LNCaP clone FGC (cell line): ENCODE results near the gene MKI67.

Experiments
- DNase-seq: peaks from one replicate; pipeline ENCODE4 v3.0.0-alpha.2; 2011; ENCODE audit warnings: low read depth
- H3K4me3 ChIP-seq: 2 replicates; pipeline ENCODE4 v1.5.1; 2011; ENCODE audit warnings: mild to moderate bottlenecking, low read depth, low read length, control low read depth
- TF ChIP-seq, protein P1 (sequence below): IDR thresholded peaks from 2 replicates; pipeline ENCODE4 v1.5.1; 2012; ENCODE audit warnings: mild to moderate bottlenecking; ENCODE audit not compliant: control insufficient read depth, insufficient read depth; ENCODE audit errors: extremely low read depth

Gene MKI67

DNA sequence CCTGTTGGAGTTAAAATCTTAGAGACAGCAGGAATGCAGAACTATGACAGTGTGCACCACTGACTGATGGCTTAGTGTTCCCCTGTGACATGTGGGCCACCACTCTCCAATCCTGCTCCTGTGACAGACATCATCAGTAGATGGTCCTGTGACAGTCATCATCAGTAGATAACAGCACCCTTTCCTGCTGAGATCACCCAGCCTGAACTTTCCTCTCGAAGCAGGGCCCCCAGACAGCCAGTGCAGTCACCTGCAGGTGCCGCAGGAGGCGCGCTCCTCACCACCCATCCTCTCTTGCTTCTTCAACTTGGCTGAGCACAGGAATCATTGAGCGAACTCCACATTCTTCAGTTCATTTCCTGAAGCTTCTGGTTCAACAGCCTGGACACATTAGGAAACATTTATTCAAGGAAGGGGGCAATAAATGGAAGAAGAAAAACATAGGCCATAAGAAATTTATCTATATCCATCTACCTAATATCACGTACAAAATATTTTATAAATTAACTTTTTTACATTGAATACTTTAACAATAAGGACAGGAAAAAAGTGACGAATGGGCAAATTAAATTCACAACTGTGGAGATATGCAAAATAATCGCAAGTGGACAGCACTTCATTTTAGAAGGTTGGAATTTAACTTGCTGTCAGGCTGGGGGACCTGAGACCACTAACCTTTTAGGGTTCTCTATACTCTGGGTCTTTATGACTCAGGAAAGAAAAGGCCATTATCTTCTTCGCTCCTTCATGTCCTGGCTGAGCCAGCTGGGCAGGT is 32.0 kb upstream of the MKI67 start:
- no peak overlapping the region for H3K4me3 ChIP-seq
- TF ChIP-seq, protein P1, sequence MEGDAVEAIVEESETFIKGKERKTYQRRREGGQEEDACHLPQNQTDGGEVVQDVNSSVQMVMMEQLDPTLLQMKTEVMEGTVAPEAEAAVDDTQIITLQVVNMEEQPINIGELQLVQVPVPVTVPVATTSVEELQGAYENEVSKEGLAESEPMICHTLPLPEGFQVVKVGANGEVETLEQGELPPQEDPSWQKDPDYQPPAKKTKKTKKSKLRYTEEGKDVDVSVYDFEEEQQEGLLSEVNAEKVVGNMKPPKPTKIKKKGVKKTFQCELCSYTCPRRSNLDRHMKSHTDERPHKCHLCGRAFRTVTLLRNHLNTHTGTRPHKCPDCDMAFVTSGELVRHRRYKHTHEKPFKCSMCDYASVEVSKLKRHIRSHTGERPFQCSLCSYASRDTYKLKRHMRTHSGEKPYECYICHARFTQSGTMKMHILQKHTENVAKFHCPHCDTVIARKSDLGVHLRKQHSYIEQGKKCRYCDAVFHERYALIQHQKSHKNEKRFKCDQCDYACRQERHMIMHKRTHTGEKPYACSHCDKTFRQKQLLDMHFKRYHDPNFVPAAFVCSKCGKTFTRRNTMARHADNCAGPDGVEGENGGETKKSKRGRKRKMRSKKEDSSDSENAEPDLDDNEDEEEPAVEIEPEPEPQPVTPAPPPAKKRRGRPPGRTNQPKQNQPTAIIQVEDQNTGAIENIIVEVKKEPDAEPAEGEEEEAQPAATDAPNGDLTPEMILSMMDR: no peak
- DNase-seq: no peak

DNA sequence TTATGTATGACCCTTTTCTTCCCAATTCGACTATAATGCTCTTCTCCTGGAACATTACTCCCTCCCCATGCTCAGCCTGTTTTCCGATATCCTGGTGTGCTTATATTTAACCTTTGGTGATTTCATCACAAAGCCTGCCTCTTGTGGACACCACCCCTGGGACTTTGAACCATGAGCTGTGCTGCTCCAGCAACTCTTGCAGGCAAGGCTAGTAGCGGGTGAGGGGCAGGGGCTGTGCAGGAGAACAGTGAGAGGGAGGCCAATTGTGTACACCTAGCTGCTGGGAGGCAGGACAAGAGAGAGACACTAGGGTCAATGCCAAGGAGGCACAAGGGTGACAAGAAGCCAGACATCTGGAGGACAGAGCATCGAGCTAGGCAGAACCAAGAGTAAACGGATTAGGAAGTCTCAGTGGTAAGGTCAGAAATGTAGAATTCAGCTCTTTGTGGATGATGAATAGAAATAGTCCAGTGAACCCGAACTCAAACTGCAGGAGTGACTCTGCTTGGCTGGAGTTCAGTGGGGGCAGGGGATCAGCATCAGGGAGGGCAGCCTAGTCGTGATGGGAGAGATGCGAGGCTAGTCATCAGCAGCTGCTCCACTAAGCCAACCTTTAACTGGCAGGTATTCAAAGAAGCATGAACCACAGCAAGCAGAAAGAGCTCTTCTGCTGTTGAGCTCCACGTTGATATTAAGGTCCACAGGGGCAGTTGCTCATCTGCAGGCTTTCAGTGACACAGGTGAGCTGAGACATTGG is 31.0 kb upstream of the MKI67 start:
- DNase-seq: no peak
- no peak overlapping the region for H3K4me3 ChIP-seq
- TF ChIP-seq, protein P1: no peak

DNA sequence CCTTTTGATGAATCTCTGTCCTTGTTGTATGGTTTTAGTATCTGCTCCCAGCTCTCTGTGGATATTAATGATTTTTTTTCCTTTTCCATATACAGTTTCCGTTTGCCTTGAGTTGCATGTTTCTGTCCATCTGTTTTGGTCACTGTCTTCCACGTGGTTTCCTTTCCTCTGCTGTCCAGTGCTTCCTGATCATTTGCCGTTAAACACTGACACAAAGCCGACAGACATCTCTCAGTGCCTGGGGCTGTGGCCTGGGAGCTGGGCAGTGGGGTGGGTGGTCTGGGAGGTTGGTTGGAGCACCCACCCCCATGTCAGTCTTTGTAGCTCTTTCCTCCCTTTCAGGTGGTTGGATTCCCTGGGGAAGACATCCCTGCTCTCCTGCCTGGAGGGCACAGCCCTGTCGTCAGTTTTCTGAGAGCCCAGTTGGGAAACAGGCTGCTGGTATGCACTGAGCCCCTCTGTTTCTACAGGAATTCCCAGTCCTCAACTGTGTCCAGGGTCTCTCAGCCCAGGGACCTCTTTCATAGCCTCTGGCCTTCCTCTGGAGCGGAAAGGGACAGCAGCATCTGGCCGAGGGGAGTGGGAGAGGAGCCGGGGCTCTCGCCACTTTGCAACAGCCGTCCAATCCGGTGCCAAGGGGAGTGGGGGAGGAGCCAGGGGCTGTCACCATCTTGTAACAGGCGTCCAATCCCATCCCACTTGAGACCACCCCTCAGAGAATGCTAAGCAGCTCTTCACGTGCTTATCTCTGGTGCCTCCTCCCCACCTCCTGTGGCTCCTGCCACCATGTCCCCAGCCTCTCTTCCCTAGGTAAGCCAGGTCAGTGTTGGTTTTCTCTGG is 26.7 kb upstream of the MKI67 start:
- TF ChIP-seq, protein P1: no peak
- no peak overlapping the region for H3K4me3 ChIP-seq
- DNase-seq: no peak

DNA sequence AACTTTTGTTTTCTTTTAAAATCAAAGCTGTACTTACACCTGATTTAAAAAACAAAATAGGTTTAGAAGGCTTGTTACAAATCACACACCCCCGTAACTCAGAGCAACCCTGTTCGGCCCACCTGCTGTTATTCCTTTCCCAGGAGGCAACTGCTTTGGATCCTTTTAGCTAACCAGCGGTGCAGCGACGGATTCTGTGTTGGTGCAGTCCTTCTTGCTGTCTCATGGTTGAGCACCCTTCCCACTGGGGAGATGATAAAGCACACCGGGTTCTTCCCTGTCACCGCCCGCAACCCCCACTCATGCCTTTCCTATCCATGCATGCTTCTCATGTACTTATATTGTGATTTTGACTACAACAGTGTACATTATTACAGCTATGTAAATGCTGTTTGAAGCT is 24.8 kb upstream of the MKI67 start:
- DNase-seq: no peak
- no peak overlapping the region for H3K4me3 ChIP-seq
- TF ChIP-seq, protein P1: no peak

DNA sequence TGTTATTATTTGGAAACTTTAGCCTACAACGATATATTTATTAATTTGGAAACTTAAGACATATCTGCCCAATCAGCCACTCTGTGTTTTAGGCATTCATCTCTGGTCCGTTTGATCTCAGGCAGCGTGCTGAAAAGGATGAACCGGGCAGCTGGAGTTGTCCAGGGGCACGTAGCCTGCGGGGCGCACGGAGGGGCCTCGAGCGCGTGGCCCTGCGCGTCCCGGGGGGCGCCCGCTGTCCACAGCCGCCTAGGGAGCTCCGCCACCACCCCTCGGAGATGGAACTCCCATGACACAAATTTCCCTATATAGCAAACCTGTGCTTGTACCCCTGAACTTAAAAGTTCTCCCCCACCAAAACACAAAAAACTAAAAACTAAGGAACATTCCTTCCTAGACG is 24.3 kb upstream of the MKI67 start:
- peak overlapping the region; percentile 58 for H3K4me3 ChIP-seq
- TF ChIP-seq, protein P1: no peak
- no peak for DNase-seq

DNA sequence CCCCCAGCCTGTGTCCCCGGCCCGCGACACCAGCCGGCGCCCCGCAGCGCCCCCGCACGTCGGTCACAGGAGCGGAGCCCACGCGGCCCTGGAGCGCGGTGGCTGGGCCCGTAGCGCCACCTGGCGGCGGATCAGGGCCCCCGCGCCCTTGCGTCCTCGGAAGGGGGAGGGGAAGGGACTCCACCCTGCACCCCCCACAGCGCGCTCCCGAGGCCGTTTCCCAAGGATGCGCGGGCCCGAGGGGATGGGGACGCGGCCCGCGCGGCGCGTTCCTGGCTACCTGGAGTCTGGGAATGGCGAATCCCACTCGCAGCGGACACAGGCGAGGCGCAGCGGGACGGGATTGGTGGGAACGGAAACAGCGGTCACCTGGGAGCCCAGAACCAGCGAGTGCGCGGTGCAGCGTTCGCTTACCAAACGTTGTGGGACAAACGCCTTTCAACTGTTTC is 23.8 kb upstream of the MKI67 start:
- H3K4me3 ChIP-seq: peak overlapping the region; percentile 58
- TF ChIP-seq, protein P1: peak; percentile 100
- peak; percentile 31 for DNase-seq
